NB4 (cell line): ENCODE data around the gene HIBADH.
"Not testable (repeated sequence)": the region's sequence is repeated elsewhere in the genome, so short reads cannot be mapped to it uniquely, and the experiment has no call there.

Source experiments
- DNase-seq: peaks from one replicate; pipeline ENCODE4 v3.0.0; 2010; ENCODE audit warnings: low read depth
- H3K4me3 ChIP-seq: one replicate; pipeline ENCODE4 v1.5.1; 2011; ENCODE audit warnings: mild to moderate bottlenecking, low read depth, low read length, moderate library complexity
- CTCF ChIP-seq: IDR thresholded peaks from one replicate; pipeline ENCODE4 v1.5.1; 2012; ENCODE audit warnings: low read depth, low read length
- MYC ChIP-seq: IDR thresholded peaks from 2 replicates; pipeline ENCODE4 v1.6.1; 2011; ENCODE audit warnings: low read depth, low read length
- POLR2A ChIP-seq: IDR thresholded peaks from 2 replicates; pipeline ENCODE4 v1.6.1; 2011; ENCODE audit warnings: mild to moderate bottlenecking; ENCODE audit not compliant: insufficient read length; ENCODE audit errors: extremely low read depth
- TF ChIP-seq, protein P1 (sequence below): IDR thresholded peaks from 2 replicates; pipeline ENCODE4 v1.6.1; 2011; ENCODE audit warnings: low read depth, low read length

Gene HIBADH

GRCh38 chr7:27519793-27520469 lies 142.8 kb downstream of the HIBADH start:
- TF ChIP-seq, protein P1, sequence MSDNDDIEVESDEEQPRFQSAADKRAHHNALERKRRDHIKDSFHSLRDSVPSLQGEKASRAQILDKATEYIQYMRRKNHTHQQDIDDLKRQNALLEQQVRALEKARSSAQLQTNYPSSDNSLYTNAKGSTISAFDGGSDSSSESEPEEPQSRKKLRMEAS, result no peak
- TF ChIP-seq POLR2A, result no peak
- TF ChIP-seq CTCF, result no peak
- TF ChIP-seq MYC, result no peak
- no peak for DNase-seq
- no peak overlapping the region for H3K4me3 ChIP-seq

GRCh38 chr7:27518561-27519350 lies 143.9 kb downstream of the HIBADH start:
- no peak for DNase-seq
- H3K4me3 ChIP-seq, result no peak overlapping the region
- TF ChIP-seq, protein P1, result no peak
- TF ChIP-seq MYC (no peak), CTCF (no peak), POLR2A (no peak)

GRCh38 chr7:27516421-27516820 lies 146.3 kb downstream of the HIBADH start:
- H3K4me3 ChIP-seq, result no peak overlapping the region
- no peak for DNase-seq
- no peak for TF ChIP-seq POLR2A

GRCh38 chr7:27515933-27516332 lies 146.8 kb downstream of the HIBADH start:
- DNase-seq, result no peak
- TF ChIP-seq POLR2A, result no peak
- no peak for TF ChIP-seq CTCF
- TF ChIP-seq, protein P1, result no peak
- TF ChIP-seq MYC, result no peak
- no peak overlapping the region for H3K4me3 ChIP-seq

DNA sequence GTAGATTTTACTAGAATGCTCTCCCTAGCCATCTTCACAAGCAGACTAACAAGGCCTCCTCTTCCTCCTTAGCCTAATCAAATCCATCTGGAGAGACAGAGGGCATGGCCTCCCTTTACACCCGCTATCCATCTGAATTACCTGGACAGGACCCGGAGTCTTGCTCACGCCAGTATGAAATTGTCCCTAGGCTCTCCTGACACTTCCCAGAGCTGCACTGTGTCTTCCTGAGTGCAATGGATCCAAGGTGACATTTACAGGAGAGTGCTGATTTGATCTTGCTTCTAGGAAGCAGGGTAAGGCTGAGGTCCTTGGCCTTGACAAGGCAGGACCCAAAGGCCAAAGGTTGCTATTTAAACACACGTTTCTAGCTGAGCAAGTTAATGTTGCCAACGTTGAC lies 147.8 kb downstream of the HIBADH start:
- TF ChIP-seq MYC, result no peak
- no peak for TF ChIP-seq CTCF
- TF ChIP-seq POLR2A, result no peak
- TF ChIP-seq, protein P1, result no peak
- no peak for DNase-seq
- no peak overlapping the region for H3K4me3 ChIP-seq

GRCh38 chr7:27513885-27514284 lies 148.8 kb downstream of the HIBADH start:
- no peak for DNase-seq
- H3K4me3 ChIP-seq, result no peak overlapping the region
- TF ChIP-seq POLR2A, result no peak
- TF ChIP-seq CTCF, result no peak
- TF ChIP-seq MYC, result no peak
- TF ChIP-seq, protein P1, result no peak

GRCh38 chr7:27511370-27511769 lies 151.3 kb downstream of the HIBADH start:
- not testable (repeated sequence) for DNase-seq, H3K4me3 ChIP-seq
